Measurements from ENCODE around the gene ZNF880. TPM values are rescaled to one million over a fixed set of nuclear protein-coding genes. Genes with fewer than 3 reads are reported as not detected.

The ZNF880 gene
- total and polyA plus RNA-seq, 12 donors = 7.5 to 23.1 (median 17.7) TPM

DNA sequence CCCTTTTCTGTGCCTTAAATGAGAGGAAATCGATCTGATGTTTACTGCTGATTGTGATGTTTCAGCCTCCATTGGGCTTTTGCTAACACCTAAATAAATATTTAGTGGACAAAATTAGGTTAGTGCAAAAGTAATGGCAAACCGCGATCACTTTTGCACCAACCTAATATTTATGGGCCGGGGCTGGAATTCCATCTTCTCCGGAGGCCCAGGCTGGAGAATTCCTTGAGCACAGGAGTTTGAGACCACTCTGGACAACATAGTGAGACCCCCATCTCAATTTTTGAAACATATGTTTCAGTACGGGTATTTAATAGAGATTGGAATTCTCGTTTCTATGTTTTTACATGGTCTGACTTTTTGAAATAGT lies 603 bp downstream of the ZNF880 start:
- intact Hi-C loops (cut with DNase I) = no loop called here
- Histone ChIP-seq H3K27ac (peak overlapping the region; percentile 71 to 99 (median 90)), H3K9me3 (replicated peaks in 1 of 3) (peaks cover 0 to 23% (median 6%) of the 10 kb centered on the region in 3 donors), H3K4me3 (peak overlapping the region; percentile 7 to 82 (median 37)), H3K36me3 (replicated peaks in 1 of 2) (peaks cover 0 to 27% of the 10 kb centered on the region in 2 donors), H3K4me1 (replicated peaks in 1 of 2) (peaks cover 5% of the 10 kb centered on the region in 2 donors), H3K27me3 (no peaks in the 10 kb centered on the region)
- WGBS, 4 donors = 41 to 47% (median 43%) methylated on average over 7 of the region's 7 CpGs
- no peak for TF ChIP-seq POLR2A (IDR thresholded peaks at IDR 0.05)
- TF ChIP-seq, protein P1, sequence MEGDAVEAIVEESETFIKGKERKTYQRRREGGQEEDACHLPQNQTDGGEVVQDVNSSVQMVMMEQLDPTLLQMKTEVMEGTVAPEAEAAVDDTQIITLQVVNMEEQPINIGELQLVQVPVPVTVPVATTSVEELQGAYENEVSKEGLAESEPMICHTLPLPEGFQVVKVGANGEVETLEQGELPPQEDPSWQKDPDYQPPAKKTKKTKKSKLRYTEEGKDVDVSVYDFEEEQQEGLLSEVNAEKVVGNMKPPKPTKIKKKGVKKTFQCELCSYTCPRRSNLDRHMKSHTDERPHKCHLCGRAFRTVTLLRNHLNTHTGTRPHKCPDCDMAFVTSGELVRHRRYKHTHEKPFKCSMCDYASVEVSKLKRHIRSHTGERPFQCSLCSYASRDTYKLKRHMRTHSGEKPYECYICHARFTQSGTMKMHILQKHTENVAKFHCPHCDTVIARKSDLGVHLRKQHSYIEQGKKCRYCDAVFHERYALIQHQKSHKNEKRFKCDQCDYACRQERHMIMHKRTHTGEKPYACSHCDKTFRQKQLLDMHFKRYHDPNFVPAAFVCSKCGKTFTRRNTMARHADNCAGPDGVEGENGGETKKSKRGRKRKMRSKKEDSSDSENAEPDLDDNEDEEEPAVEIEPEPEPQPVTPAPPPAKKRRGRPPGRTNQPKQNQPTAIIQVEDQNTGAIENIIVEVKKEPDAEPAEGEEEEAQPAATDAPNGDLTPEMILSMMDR (IDR thresholded peaks at IDR 0.05) = no peak
- no peak for DNase-seq

DNA sequence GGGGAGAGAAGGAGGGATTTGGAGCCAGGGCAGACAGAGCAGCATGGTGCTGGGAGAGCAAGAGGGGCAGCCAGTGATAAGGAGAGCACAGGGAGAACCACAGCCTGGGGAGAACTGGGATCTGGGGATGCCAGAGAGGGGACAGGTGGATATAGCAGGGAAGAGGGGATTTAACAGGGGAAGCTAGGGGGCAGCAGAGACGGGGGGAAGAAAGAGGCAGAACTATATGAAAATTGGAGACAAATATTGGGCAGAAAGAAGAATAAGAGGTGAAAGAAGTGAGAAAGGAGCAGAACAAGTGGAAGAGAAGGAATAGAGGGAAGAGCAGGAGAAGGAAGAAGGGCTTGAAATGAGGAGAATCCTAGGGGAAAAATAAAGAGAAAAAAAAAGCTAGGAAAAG lies 21.4 kb downstream of the ZNF880 start:
- DNase-seq = no peak
- intact Hi-C loops (cut with DNase I) = no loop called here
- Histone ChIP-seq H3K27me3 (no peaks in the 10 kb centered on the region), H3K36me3 (replicated peaks in 1 of 2) (no peaks in the 10 kb centered on the region), H3K9me3 (replicated peaks in 1 of 3) (peaks cover 0 to 36% (median 0%) of the 10 kb centered on the region in 3 donors), H3K4me1 (replicated peaks in 1 of 2) (no peaks in the 10 kb centered on the region), H3K27ac (no peak overlapping the region), H3K4me3 (no peak overlapping the region)
- 46 to 69% (median 48%) methylated on average over 1 of the region's 1 CpG for WGBS, 4 donors
- TF ChIP-seq POLR2A (IDR thresholded peaks at IDR 0.05) = no peak
- TF ChIP-seq, protein P1 (IDR thresholded peaks at IDR 0.05) = no peak

DNA sequence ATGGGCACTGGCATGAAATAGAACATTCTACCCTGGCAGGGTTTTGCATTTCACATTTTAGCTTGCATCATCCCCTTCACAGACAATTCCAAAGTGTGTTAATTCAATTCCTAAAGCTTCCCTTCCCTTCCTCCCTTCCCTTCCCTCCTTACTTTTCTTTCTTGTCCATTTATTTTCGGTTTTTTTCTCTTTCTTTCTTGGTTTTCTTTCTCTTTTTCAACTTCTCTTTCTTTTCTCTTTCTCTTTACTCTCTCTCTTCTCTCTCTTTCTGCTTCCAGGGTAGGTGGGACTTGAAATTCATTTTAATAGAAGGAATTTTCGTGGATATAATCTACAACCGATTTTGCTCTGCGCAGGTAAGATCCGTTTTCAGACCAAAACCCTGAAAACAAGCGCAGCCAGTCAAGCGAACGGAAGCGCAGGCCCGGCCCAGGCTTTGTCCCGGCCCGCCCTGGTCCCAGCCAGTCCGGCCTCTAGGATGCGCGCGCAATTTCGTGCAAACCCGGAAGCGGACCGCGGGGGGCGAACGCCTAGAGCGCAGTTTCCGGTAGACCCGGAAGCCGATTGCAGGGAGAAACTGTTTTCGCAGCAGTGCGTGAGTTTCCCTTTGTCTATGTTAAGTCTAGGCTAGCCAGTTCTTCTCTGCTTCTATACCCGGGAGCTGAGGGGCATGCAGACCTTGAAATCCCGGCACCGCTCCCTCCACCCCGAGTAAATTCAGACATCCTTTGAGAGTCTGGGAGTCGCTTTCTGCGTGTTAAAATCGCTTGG lies 27.8 kb downstream of the ZNF880 start, which contains the start of gene ZNF528:
TSS of gene ZNF528 (plus strand) at position 540 of the 771 bp plus-strand sequence. CDS start 4,165 bp downstream, outside the sequence.
- H3K9me3 ChIP-seq (replicated peaks in 1 of 3) = peaks cover 0 to 4% (median 0%) of the 10 kb centered on the region in 3 donors
- H3K27me3 ChIP-seq = no peaks in the 10 kb centered on the region
- H3K36me3 ChIP-seq (replicated peaks in 1 of 2) = peaks cover 0 to 10% of the 10 kb centered on the region in 2 donors
- peak within 1 kb of the TSS; percentile 26 to 84 (median 68) for H3K4me3 ChIP-seq
- H3K4me1 ChIP-seq (replicated peaks in 1 of 2) = peaks cover 10 to 15% of the 10 kb centered on the region in 2 donors
- intact Hi-C loops (cut with DNase I) = no loop called here
- H3K27ac ChIP-seq = peak within 1 kb of the TSS in 4 of 5 donors; percentile 22 to 83 (median 58)
- DNase-seq = peak; percentile 95 to 98 (median 97)
- TF ChIP-seq, protein P1 (IDR thresholded peaks at IDR 0.05) = no peak
- peak; percentile 29 to 67 for TF ChIP-seq POLR2A (IDR thresholded peaks at IDR 0.05)
- WGBS, 4 donors = 0 to 1% (median 1%) methylated on average over 18 to 36 of the region's 36 CpGs

DNA sequence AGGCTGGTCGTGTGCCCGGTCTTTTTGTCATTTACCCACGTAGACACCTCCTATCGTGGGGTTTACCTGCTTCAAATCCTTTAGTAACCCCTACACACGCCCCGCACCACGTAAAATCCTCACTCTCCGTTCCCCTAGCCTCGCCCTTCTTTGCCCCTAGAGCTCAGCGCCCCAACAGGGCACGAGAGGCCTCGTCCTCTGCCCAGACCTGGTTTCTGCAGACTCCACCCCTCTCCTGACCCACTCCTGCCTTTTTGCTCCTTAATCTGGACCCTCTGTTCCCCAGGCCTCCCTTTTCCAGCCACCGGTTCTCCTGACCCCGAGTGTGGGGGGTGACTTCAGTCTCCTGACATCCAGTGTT lies 28.3 kb downstream of the ZNF880 start:
- H3K27me3 ChIP-seq = no peaks in the 10 kb centered on the region
- peak in 4 of 7 donors; percentile 16 to 26 (median 18) for DNase-seq
- WGBS, 4 donors = 0 to 3% (median 2%) methylated on average over 14 of the region's 14 CpGs
- peaks cover 0 to 4% (median 0%) of the 10 kb centered on the region in 3 donors for H3K9me3 ChIP-seq (replicated peaks in 1 of 3)
- peak overlapping the region; percentile 26 to 84 (median 68) for H3K4me3 ChIP-seq
- no peak for TF ChIP-seq POLR2A (IDR thresholded peaks at IDR 0.05)
- TF ChIP-seq, protein P1 (IDR thresholded peaks at IDR 0.05) = peak in 2 of 6 experiments; percentile 7 to 16
- intact Hi-C loops (cut with DNase I) = no loop called here
- H3K27ac ChIP-seq = peak overlapping the region in 4 of 5 donors; percentile 22 to 83 (median 58)
- H3K4me1 ChIP-seq (replicated peaks in 1 of 2) = peaks cover 10 to 15% of the 10 kb centered on the region in 2 donors
- peaks cover 0 to 15% of the 10 kb centered on the region in 2 donors for H3K36me3 ChIP-seq (replicated peaks in 1 of 2)

Data from adrenal gland (tissue), 12 donors.